ENCODE measurements around the gene FKRP.
A peak's percentile ranks its signal among the peaks of the same experiment; 100 is the strongest.
"Not testable (repeated sequence)": the region's sequence is repeated elsewhere in the genome, so short reads cannot be mapped to it uniquely, and the experiment has no call there.

FKRP gene

GRCh38 chr19:46704379-46705076 lies 41.3 kb upstream of the FKRP start:
- no peak overlapping the region for H3K4me3 ChIP-seq (ENCODE audit: low read depth, low read length)
- DNase-seq (ENCODE audit: low read depth): no peak
- peak; percentile 99 for TF ChIP-seq CTCF (IDR thresholded peaks at IDR 0.05; ENCODE audit: low read depth, low read length, missing control alignments)

- H3K4me3 ChIP-seq (ENCODE audit: low read depth, low read length): no peak overlapping the region
- TF ChIP-seq CTCF (IDR thresholded peaks at IDR 0.05; ENCODE audit: low read depth, low read length, missing control alignments): no peak
- DNase-seq (ENCODE audit: low read depth): no peak
These were observed 35.2 kb upstream of the FKRP start for GRCh38 chr19:46710687-46711086.

- H3K4me3 ChIP-seq (ENCODE audit: low read depth, low read length); DNase-seq (ENCODE audit: low read depth): not testable (repeated sequence)
These were observed 33.0 kb upstream of the FKRP start for GRCh38 chr19:46712768-46713338.

GRCh38 chr19:46713781-46714443 lies 31.9 kb upstream of the FKRP start:
- no peak for TF ChIP-seq CTCF (IDR thresholded peaks at IDR 0.05; ENCODE audit: low read depth, low read length, missing control alignments)
- no peak for DNase-seq (ENCODE audit: low read depth)
- peak overlapping the region; percentile 72 for H3K4me3 ChIP-seq (ENCODE audit: low read depth, low read length)

- peak overlapping the region; percentile 72 for H3K4me3 ChIP-seq (ENCODE audit: low read depth, low read length)
These were observed 31.3 kb upstream of the FKRP start for GRCh38 chr19:46714444-46715106.

GRCh38 chr19:46715620-46715974 lies 30.3 kb upstream of the FKRP start:
- DNase-seq (ENCODE audit: low read depth): no peak
- peak overlapping the region; percentile 72 for H3K4me3 ChIP-seq (ENCODE audit: low read depth, low read length)
- TF ChIP-seq CTCF (IDR thresholded peaks at IDR 0.05; ENCODE audit: low read depth, low read length, missing control alignments): no peak

More at GRCh38 chr19:46714444-46715106, 31.3 kb upstream of the FKRP start:
- DNase-seq (ENCODE audit: low read depth): peak; percentile 61
- TF ChIP-seq CTCF (IDR thresholded peaks at IDR 0.05; ENCODE audit: low read depth, low read length, missing control alignments): no peak

GRCh38 chr19:46715975-46716671 lies 29.7 kb upstream of the FKRP start:
- DNase-seq (ENCODE audit: low read depth): no peak
- peak overlapping the region; percentile 72 for H3K4me3 ChIP-seq (ENCODE audit: low read depth, low read length)
- peak; percentile 2 for TF ChIP-seq CTCF (IDR thresholded peaks at IDR 0.05; ENCODE audit: low read depth, low read length, missing control alignments)

Data from GM12864 (cell line).